Heart left ventricle (tissue), 13 donors: ENCODE data around the gene CA7.

Experiments
- POLR2A ChIP-seq, 2 donors: fragments of 450-650 bp; IDR thresholded peaks; one replicate each; pipeline ENCODE4 v1.6.1; 2017; ENCODE audit warnings: antibody characterized with exemption in 2 of 2, mild to moderate bottlenecking in 2 of 2, moderate library complexity in 2 of 2
- TF ChIP-seq, protein P1 (sequence below), 12 donors: fragments of 200-600 bp; sonication (generic) in 4 of 12; IDR thresholded peaks; one replicate each; pipeline versions ENCODE4 v1.5.0 to v1.8.0; 2018 to 2022; ENCODE audit warnings: antibody characterized with exemption in 12 of 12, mild to moderate bottlenecking in 5 of 12
- donor health status: ischemic (EF 13 %, LVEDD 7.1; RV severe dilation, severe dysfunction).
- donor health status: DM: no; HTN: yes; CAD: no.
- donor health status: DM: no; HTN: no; CAD: no.
- donor health status: ischemic (EF 25% LVEDD 6.9; RV normal size, moderate dysfunction).
- donor health status: ischemic (EF 25% LVEDD 5.7; RV mildly dilated, moderate dysfunction).
- donor health status: ischemic (EF 35%, LVEDD 5.7; RV mildly dilated, moderate dysfunction).
- donor health status: nonischemic (EF 11% LVEDD 7.7; RV severe dilation, severe dysfunction).
- donor health status: DM: yes; HTN: yes; CAD: no.
- donor health status: PGD.
- donor health status: ischemic (EF 29% LVEDD 5.4; RV normal size, mild dysfunction).
- donor health status: nonischemic (EF 23%, LVEDD 6.1; RV moderate dilation, normal function).

- TF ChIP-seq, protein P1, sequence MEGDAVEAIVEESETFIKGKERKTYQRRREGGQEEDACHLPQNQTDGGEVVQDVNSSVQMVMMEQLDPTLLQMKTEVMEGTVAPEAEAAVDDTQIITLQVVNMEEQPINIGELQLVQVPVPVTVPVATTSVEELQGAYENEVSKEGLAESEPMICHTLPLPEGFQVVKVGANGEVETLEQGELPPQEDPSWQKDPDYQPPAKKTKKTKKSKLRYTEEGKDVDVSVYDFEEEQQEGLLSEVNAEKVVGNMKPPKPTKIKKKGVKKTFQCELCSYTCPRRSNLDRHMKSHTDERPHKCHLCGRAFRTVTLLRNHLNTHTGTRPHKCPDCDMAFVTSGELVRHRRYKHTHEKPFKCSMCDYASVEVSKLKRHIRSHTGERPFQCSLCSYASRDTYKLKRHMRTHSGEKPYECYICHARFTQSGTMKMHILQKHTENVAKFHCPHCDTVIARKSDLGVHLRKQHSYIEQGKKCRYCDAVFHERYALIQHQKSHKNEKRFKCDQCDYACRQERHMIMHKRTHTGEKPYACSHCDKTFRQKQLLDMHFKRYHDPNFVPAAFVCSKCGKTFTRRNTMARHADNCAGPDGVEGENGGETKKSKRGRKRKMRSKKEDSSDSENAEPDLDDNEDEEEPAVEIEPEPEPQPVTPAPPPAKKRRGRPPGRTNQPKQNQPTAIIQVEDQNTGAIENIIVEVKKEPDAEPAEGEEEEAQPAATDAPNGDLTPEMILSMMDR (IDR thresholded peaks at IDR 0.05): no peak
- TF ChIP-seq POLR2A (IDR thresholded peaks at IDR 0.05): no peak
Observed at GRCh38 chr16:66874079-66874775, 30.0 kb downstream of the CA7 start.
